ENCODE data around the gene NAAA. TPM values are rescaled to one million over a fixed set of nuclear protein-coding genes. Genes with fewer than 3 reads are reported as not detected.
A peak's percentile ranks its signal among the peaks of the same experiment; 100 is the strongest.

NAAA gene
- total RNA-seq = 10 to 100 TPM in 6 of 9 donors, 1 to 10 TPM in 3; 6.1 to 67.0 (median 21.3) TPM
- 1 to 10 TPM; 6.0 to 6.4 TPM for polyA plus RNA-seq
- long read RNA-seq, donor 1, partial matches to known transcripts = 1 of 14 reads
- long read RNA-seq, donor 1, other reads (novel, unspliced or antisense) = 7 of 14 reads
- long read RNA-seq, donor 2, transcript NAAA-201 (11 exons, 1,900 nt) = major isoform, 17 of 44 reads
- long read RNA-seq, donor 2, transcript NAAA-206 (9 exons, 1,300 nt) = minor isoform, 7 of 44 reads
- long read RNA-seq, donor 2, partial matches to known transcripts = 2 of 44 reads
- long read RNA-seq, donor 2, other reads (novel, unspliced or antisense) = 17 of 44 reads
- long read RNA-seq, donor 3, partial matches to known transcripts = 1 of 12 reads
- long read RNA-seq, donor 3, other reads (novel, unspliced or antisense) = 5 of 12 reads

- no peaks in the 10 kb centered on the region for H3K9me3 ChIP-seq
- peak in 1 of 2 donors; percentile 56 for TF ChIP-seq POLR2A (IDR thresholded peaks at IDR 0.05)
- peak in 6 of 12 donors; percentile 28 to 64 (median 46) for TF ChIP-seq CTCF (IDR thresholded peaks at IDR 0.05)
- H3K27me3 ChIP-seq = no peaks in the 10 kb centered on the region
- peak within 1 kb of the TSS in 11 of 12 donors; percentile 58 to 92 (median 80) for H3K27ac ChIP-seq
- ATAC-seq (peak; percentile 77 to 97 (median 90)), DNase-seq (peak; percentile 74 to 92 (median 81))
- 0 to 3% (median 1%) methylated on average over 13 to 66 of the region's 66 CpGs for WGBS, 4 donors
- peak within 1 kb of the TSS; percentile 64 to 94 (median 81) for H3K4me3 ChIP-seq
- H3K4me1 ChIP-seq = peaks cover 0 to 31% (median 4%) of the 10 kb centered on the region in 12 donors
- peaks cover 0 to 21% (median 8%) of the 10 kb centered on the region in 9 donors for H3K36me3 ChIP-seq
- intact Hi-C loops (cut with DNase I) = loop anchor here in 2 of 10 donors (5.0 kb wide), 2 partner anchors 47 to 203 kb away; no protein-coding TSS in a partner anchor
Measured at GRCh38 chr4:75940692-75941253, at the start of gene NAAA. Gene NAAA (minus strand): TSS chr4:75941013. CDS start chr4:75940949, 64 bp downstream.

- intact Hi-C loops (cut with DNase I) = loop anchor here in 7 of 10 donors (1.0 to 10.0 kb wide), 7 partner anchors 48 to 515 kb away; partner anchors contain the start of genes NUP54 (in 5 of the 7) and NAAA (in 1 of the 7)
- TF ChIP-seq CTCF (IDR thresholded peaks at IDR 0.05) (no peak), POLR2A (IDR thresholded peaks at IDR 0.05) (no peak)
- no peaks in the 10 kb centered on the region for H3K27me3 ChIP-seq
- peak overlapping the region in 9 of 12 donors; percentile 60 to 83 (median 77) for H3K27ac ChIP-seq
- H3K4me3 ChIP-seq = peak overlapping the region; percentile 67 to 97 (median 86)
- 1% methylated on average over 20 of the region's 20 CpGs for WGBS, 4 donors
- H3K36me3 ChIP-seq = no peaks in the 10 kb centered on the region
- no peaks in the 10 kb centered on the region for H3K9me3 ChIP-seq
- peaks cover 0 to 29% (median 18%) of the 10 kb centered on the region in 12 donors for H3K4me1 ChIP-seq
- no peak for DNase-seq
- ATAC-seq = peak in 3 of 4 donors; percentile 19 to 35 (median 24)
Measured at GRCh38 chr4:75989846-75990528, 49.2 kb upstream of the NAAA start.

GRCh38 chr4:75985116-75985515, 44.3 kb upstream of the NAAA start:
- Histone ChIP-seq H3K9me3 (peaks cover 0 to 5% (median 0%) of the 10 kb centered on the region in 12 donors), H3K4me1 (peaks cover 0 to 23% (median 14%) of the 10 kb centered on the region in 12 donors), H3K4me3 (no peak overlapping the region), H3K27me3 (no peaks in the 10 kb centered on the region), H3K27ac (no peak overlapping the region), H3K36me3 (peaks cover 0 to 36% (median 19%) of the 10 kb centered on the region in 9 donors)
- TF ChIP-seq CTCF (IDR thresholded peaks at IDR 0.05) = no peak
- no peak for TF ChIP-seq POLR2A (IDR thresholded peaks at IDR 0.05)
- ATAC-seq (no peak), DNase-seq (no peak)
- WGBS, 4 donors = 84 to 92% (median 86%) methylated on average over 3 of the region's 3 CpGs
- intact Hi-C loops (cut with DNase I) = loop anchor here in 1 of 10 donors (5.0 kb wide), 1 partner anchor 43 kb away; the partner anchor contains the start of gene NAAA
